WI38 (cell line): ENCODE results near the gene PPM1F.

Experiments used
- H3K4me3 ChIP-seq: 2 replicates; pipeline ENCODE4 v1.5.1; 2011; ENCODE audit warnings: low read depth, mild to moderate bottlenecking, control low read depth, low read length
- TF ChIP-seq, protein P1 (sequence below): IDR thresholded peaks from 2 replicates; pipeline ENCODE4 v1.5.1; 2012; ENCODE audit warnings: low read depth, mild to moderate bottlenecking, control low read depth, low read length

PPM1F gene

DNA sequence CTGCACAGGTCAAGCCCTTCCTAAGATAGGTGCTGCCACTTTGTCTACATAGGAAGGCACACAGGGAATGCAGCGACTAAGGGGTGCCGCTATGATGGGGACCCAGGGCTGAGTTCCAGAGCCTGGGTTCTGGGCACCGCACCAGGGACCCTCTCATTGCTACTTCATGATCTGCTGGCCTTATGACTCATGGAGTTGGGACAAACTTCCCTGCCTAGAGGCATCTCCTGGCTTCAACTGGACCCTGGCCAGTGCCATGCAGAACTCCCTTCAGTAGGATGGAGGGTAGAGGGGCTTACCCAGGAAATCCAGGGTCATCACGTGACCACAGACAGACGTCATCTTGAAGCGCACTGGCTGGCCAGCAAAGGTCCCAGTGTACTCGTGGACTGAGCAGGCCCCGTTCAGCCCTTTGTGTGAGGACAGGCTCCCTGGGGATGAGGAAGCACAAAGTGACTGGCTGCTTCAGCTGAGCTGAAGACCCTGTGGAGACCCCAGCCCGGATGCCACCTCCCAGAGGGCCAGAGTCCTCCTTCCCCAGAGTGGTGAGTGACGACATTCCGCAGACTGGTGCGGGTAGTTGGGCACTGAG is 21.5 kb upstream of the PPM1F start:
- H3K4me3 ChIP-seq: no peak overlapping the region
- TF ChIP-seq, protein P1, sequence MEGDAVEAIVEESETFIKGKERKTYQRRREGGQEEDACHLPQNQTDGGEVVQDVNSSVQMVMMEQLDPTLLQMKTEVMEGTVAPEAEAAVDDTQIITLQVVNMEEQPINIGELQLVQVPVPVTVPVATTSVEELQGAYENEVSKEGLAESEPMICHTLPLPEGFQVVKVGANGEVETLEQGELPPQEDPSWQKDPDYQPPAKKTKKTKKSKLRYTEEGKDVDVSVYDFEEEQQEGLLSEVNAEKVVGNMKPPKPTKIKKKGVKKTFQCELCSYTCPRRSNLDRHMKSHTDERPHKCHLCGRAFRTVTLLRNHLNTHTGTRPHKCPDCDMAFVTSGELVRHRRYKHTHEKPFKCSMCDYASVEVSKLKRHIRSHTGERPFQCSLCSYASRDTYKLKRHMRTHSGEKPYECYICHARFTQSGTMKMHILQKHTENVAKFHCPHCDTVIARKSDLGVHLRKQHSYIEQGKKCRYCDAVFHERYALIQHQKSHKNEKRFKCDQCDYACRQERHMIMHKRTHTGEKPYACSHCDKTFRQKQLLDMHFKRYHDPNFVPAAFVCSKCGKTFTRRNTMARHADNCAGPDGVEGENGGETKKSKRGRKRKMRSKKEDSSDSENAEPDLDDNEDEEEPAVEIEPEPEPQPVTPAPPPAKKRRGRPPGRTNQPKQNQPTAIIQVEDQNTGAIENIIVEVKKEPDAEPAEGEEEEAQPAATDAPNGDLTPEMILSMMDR: no peak

DNA sequence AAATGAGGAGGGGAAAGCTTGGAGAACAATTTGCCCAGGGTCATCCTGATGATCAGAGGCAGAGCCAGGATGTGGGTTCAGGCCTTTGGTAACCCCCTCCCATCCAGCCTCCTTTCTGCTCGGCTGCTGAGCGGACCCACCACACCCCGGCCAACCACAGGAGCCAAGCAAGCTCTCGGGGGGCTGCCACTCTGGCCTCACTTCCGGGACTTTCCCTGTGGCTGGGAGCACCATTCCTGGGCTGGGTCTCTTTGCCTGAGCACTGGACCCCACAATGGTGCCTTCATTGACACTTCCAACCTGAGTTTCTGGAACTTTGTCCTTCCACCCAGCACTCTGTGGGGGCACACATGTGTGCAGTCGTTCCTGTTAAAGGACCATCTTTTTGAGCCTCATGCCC is 20.2 kb upstream of the PPM1F start:
- TF ChIP-seq, protein P1: no peak
- no peak overlapping the region for H3K4me3 ChIP-seq

DNA sequence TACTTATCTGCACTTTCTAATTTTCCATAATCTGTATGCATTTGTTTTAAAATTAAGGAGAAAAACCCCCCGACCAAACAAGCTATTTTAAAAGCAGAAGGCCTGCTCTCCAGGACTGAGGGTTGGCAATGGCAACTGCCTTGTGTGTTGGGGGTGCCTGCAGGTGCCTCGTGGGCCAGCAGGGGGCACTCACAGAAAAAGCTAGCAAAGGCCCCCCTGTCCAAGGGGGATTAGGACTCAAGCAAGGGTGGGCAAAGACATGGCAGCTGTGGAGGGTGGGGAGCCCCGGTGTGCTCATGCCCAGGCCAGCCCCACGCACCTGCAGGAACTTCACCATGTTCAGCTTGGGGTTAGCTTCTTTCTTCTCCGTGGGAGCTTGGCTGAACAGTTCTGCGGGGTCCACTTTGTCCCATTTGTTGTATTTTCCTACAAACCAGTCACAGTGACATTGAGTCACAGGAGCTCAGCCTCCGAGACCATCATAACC is 19.7 kb upstream of the PPM1F start:
- TF ChIP-seq, protein P1: peak; percentile 92
- no peak overlapping the region for H3K4me3 ChIP-seq

DNA sequence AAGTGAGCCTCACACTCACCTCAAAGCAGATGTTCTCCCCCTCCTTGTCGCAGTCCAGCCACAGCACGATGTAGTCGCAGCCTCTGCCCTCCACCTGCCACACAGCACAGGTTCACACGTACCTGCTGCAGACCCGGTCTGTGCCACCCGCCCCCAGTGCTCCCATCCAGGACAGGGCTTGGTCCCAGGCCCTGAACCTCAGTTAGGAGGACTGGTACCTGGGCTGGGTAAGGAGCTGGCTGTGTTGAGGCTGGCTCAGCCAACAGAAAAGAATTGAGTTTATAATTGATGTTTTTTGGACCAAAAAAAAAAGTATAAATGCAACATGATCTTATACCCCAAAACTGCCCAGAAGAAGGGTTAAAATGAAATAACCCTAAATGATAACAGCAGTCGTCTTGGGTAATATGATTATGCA is 19.2 kb upstream of the PPM1F start:
- TF ChIP-seq, protein P1: no peak
- H3K4me3 ChIP-seq: no peak overlapping the region

DNA sequence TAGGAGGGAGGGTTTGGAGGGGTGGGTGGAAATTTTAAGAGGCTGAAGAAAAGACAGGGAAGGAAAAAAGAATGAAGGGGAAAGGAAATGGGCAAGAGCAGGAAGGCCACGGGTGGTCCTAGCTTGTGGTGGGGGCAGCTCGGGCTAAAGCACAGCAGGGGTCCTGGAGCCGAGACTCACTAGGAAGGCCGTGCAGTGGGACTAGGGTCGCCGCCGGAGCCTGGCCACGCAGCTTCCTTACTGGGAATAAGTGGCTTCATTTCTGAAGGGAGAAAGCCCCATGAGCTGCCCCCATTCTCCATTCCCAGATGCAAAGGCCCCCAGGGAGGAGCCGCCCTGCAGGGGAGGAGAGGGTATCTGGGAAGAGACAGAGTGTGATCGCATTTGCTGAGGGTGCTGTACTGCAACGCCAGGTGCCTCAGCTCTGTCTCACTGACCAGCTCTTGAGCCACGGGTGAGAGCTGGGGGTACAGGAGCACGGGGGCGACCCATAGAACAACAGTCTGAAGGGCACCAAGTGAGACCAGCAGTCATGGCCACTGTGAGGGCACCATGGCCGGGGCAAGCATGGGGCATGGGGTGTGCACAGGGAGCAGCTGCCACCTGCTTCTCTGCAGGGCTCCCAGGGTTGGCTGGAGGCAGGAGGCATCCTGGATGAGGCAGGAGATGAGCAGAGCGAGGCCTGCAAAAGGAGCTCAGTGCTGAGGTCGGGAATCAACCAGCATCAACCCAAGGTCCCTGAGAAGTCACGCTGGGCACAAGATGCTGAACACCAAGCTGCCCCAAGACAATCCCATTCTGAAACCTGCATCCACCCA is 18.4 kb upstream of the PPM1F start:
- H3K4me3 ChIP-seq: no peak overlapping the region
- TF ChIP-seq, protein P1: no peak

DNA sequence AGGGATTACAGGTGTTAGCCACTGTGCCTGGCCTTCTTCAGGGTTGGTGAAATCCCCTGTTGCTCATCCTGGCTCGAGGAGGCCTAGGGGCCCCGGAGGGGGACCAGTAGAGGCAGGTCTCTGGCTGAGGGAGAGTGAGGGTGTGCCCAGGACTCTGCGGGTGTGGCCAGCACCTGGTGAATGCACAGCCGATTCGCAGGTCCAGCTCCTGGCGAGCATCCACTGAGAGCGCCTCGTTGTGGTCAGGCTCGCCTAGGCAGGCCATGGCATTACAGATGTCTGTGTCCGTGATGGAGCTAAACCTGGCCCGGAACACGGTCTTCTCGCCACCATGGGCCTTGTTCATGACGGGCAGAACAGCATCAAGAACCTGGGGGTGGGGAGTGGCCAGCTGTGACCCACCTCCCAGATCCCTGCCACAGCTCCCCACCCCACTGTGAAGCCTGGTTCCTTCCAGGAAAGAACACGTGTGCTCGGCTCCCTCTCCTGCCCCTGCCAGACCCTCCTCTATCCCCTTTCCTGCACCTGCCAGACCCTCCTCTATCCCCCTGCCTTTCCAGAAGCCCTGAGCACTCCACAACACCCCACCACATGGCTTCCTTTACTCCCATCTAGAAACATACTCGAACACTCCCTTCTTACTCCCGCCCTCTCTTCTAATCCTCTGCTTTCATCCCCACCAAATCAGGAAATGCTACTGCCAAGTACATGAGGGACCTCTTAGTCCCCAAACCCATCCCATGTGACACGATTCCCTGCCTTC is 17.6 kb upstream of the PPM1F start:
- TF ChIP-seq, protein P1: no peak
- H3K4me3 ChIP-seq: no peak overlapping the region
